DOHH2 (cell line): Measurements from ENCODE around the gene AQP12A.

Experiments used
- EZH2phosphoT487 ChIP-seq: fragments of 200-600 bp; sonication (generic); IDR thresholded peaks from 2 replicates; pipeline ENCODE4 v1.6.1; 2017; ENCODE audit warnings: borderline replicate concordance, mild to moderate bottlenecking, antibody characterized with exemption, low read length, moderate library complexity, mixed read lengths
- TF ChIP-seq, protein P1 (sequence below): fragments of 200-600 bp; sonication (generic); IDR thresholded peaks from one replicate; pipeline ENCODE4 v1.5.1; 2014; ENCODE audit warnings: antibody characterized with exemption, mild to moderate bottlenecking, low read depth, low read length; ENCODE audit not compliant: poor library complexity, severe bottlenecking

DNA sequence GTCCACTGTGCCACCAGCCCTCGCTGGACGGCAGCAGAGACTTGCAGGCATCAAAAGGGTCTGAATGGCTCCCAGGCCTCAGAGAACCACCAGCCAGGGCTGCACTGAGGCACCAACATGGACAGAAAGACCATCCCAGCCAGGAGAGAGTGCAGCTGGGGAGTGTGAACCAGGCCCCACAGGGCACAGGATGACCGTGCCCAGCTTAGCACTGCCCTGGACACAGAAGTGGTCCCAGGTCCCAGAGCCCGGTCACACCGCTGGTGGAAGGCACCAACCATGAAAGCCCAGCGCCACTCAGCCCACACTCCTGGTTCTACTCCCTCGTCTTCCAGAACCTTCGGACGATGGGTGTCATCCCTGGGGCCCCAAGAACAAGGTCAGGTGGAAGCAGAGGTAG lies 20.5 kb downstream of the AQP12A start:
- TF ChIP-seq, protein P1, sequence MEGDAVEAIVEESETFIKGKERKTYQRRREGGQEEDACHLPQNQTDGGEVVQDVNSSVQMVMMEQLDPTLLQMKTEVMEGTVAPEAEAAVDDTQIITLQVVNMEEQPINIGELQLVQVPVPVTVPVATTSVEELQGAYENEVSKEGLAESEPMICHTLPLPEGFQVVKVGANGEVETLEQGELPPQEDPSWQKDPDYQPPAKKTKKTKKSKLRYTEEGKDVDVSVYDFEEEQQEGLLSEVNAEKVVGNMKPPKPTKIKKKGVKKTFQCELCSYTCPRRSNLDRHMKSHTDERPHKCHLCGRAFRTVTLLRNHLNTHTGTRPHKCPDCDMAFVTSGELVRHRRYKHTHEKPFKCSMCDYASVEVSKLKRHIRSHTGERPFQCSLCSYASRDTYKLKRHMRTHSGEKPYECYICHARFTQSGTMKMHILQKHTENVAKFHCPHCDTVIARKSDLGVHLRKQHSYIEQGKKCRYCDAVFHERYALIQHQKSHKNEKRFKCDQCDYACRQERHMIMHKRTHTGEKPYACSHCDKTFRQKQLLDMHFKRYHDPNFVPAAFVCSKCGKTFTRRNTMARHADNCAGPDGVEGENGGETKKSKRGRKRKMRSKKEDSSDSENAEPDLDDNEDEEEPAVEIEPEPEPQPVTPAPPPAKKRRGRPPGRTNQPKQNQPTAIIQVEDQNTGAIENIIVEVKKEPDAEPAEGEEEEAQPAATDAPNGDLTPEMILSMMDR, result no peak
- no peak for TF ChIP-seq EZH2phosphoT487
